Coronary artery (tissue), 2 donors: ENCODE results near the gene ATP6V1A.

Source experiments
- DNase-seq: peaks from one replicate; pipeline ENCODE4 v3.0.0-alpha.2; 2017; ENCODE audit warnings: low spot score
- H3K27ac ChIP-seq, 2 donors: fragments of 200-600 bp; sonication (generic); one replicate each; pipeline ENCODE4 v1.5.1; 2016 to 2019
- H3K4me3 ChIP-seq: fragments of 200-600 bp; sonication (generic); 2 replicates; pipeline ENCODE4 v1.5.1; 2016; ENCODE audit warnings: mild to moderate bottlenecking, moderate library complexity
- TF ChIP-seq, protein P1 (sequence below): fragments of 200-600 bp; sonication (generic); IDR thresholded peaks from one replicate; pipeline ENCODE4 v1.5.1; 2019; ENCODE audit warnings: antibody characterized with exemption

Gene ATP6V1A

DNA sequence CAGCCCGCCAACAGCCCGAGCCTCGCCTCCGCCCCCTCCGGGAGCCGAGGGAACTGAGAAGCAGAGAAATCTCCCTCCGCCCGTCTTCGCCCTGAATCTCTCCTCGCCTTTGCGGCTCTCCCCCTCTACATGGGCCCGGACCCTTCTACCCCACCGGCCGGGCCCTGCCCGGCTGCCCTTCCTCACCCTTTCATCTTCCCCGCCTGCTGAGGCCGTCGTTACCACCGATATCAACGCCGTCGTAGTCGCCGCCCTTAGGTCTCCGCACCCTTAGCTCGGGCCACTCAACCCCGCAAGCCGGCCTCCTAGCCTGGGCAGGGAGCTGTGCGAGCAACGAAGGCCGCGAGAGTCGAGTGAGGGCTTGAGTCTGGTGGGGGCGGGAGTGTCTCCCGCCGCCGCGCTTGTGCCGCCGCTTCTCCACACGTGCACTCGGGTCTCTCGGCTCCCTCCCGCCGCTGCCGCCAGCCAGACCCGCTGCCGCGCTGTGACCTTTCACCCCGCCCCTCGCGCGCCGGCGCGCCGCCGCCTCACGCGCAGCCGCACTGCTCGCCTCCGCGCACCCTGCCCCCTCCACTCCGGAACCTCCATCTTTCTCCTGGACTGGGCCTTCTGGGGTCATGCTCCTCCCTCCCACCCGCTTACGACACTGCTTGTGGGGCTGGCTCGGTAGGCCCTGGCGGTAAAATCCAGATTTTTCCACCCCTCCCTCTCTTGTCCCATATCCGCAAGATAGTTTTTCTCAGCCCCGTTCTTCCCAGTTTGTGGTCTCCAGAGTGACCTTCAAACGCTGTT is 883 bp upstream of the ATP6V1A start, which contains the start of gene NAA50:
TSS of gene NAA50 (minus strand) at position 494 of the 792 bp plus-strand sequence. CDS start at position 194, 300 bp downstream.
- DNase-seq: peak; percentile 96
- TF ChIP-seq, protein P1, sequence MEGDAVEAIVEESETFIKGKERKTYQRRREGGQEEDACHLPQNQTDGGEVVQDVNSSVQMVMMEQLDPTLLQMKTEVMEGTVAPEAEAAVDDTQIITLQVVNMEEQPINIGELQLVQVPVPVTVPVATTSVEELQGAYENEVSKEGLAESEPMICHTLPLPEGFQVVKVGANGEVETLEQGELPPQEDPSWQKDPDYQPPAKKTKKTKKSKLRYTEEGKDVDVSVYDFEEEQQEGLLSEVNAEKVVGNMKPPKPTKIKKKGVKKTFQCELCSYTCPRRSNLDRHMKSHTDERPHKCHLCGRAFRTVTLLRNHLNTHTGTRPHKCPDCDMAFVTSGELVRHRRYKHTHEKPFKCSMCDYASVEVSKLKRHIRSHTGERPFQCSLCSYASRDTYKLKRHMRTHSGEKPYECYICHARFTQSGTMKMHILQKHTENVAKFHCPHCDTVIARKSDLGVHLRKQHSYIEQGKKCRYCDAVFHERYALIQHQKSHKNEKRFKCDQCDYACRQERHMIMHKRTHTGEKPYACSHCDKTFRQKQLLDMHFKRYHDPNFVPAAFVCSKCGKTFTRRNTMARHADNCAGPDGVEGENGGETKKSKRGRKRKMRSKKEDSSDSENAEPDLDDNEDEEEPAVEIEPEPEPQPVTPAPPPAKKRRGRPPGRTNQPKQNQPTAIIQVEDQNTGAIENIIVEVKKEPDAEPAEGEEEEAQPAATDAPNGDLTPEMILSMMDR: no peak
- peak within 1 kb of the TSS; percentile 89 to 98 for H3K27ac ChIP-seq
- peak within 1 kb of the TSS; percentile 96 for H3K4me3 ChIP-seq

DNA sequence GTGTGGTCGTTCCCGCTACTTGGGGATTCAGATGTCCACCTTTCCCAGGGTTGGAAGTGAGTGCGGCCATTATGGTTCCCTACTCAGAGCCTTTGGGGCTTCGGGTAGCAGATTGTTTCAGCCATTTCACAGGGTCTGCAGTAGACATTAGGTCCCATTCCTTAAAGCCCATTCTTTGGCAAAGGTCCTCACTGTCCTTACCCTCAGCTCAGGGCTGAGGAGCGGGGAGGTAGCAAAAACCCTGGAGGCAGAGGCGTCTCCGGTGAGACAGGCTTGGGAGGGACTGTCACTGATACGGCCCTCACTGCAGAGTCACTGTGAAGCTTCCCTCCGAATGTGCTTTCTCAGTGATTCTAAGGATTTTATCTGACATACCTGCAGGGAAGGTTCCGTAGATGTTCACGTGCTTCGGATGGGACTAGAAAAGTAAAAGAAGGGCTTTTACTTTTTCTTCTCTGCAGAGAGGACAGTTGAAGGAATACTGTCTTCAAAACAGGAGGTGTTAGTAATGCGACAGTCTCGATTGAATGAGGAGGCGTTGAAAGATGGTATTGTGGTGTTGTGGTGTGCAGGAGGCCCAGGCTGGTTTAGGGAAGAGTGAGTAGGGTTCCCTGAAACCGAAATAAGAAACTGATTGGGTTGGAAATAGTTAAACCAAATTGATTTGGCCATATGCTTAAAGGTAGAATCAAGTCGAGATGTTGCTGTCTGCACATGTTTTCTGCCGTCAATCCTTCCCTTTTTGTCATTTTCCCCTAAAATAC is 630 bp downstream of the ATP6V1A start:
- Histone ChIP-seq H3K27ac (peak overlapping the region; percentile 89 to 98), H3K4me3 (peak overlapping the region; percentile 96)
- TF ChIP-seq, protein P1: no peak
- no peak for DNase-seq

GRCh38 chr3:113751141-113751540 is 4.3 kb downstream of the ATP6V1A start:
- TF ChIP-seq, protein P1: no peak
- no peak for DNase-seq
- no peak overlapping the region for H3K4me3 ChIP-seq
- H3K27ac ChIP-seq: no peak overlapping the region

- TF ChIP-seq, protein P1: no peak
- Histone ChIP-seq H3K27ac (no peak overlapping the region), H3K4me3 (no peak overlapping the region)
- no peak for DNase-seq
Observed at GRCh38 chr3:113753376-113753985, 6.6 kb downstream of the ATP6V1A start.

DNA sequence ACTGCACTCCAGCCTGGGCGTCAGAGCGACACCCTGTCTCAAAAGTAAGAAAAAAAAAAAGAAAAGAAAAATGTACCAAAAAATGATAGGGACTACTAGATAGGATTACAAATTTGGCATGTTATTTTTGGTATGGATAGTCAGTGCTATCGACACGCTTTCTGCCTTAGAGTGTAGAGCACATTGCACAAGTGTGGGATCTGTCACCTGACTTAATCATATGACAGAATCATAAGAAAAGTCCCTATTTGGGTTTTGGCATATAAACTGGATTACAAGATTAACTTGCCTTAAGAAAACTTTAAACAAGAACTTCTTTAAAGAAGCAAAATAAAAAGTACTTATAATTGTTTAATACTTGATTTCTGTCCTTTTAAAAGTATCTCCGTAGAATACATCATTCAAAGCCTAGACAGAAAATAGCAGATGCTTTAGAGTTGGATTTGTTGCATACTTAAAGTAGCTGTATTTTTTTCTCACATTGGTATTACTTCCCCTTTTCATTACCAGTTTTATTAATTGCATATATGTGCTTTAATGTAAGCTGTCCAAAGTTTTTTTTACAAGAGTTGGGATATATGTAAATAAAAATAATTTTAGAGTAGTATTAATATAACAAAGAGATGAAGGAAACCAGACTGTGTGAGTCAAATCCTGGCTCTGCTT is 7.8 kb downstream of the ATP6V1A start:
- Histone ChIP-seq H3K27ac (no peak overlapping the region), H3K4me3 (no peak overlapping the region)
- no peak for DNase-seq
- TF ChIP-seq, protein P1: no peak

- Histone ChIP-seq H3K4me3 (no peak overlapping the region), H3K27ac (no peak overlapping the region)
- no peak for DNase-seq
- TF ChIP-seq, protein P1: no peak
Observed at GRCh38 chr3:113758389-113759024, 11.7 kb downstream of the ATP6V1A start.
